ENCODE results near the gene EVL. TPM values are rescaled to one million over a fixed set of nuclear protein-coding genes. Genes with fewer than 3 reads are reported as not detected.
"Not testable (repeated sequence)": the region's sequence is repeated elsewhere in the genome, so short reads cannot be mapped to it uniquely, and the experiment has no call there.

EVL gene
- total RNA-seq, 1 donor from 2014 or later: 69.2 TPM

- H3K4me3 ChIP-seq (ENCODE audit: low read depth, low read length): no peak overlapping the region
- TF ChIP-seq CTCF (conservative IDR thresholded peaks at IDR 0.05; ENCODE audit: low read depth, low read length): peak; percentile 41
- no peak for DNase-seq (ENCODE audit: low read depth)
Measured at GRCh38 chr14:100056964-100057795, 8.0 kb upstream of the EVL start.

GRCh38 chr14:100058777-100059437 is 6.3 kb upstream of the EVL start:
- no peak overlapping the region for H3K4me3 ChIP-seq (ENCODE audit: low read depth, low read length)
- TF ChIP-seq CTCF (conservative IDR thresholded peaks at IDR 0.05; ENCODE audit: low read depth, low read length): no peak
- DNase-seq (ENCODE audit: low read depth): no peak

GRCh38 chr14:100059438-100059781 is 5.8 kb upstream of the EVL start:
- H3K4me3 ChIP-seq (ENCODE audit: low read depth, low read length): no peak overlapping the region
- TF ChIP-seq CTCF (conservative IDR thresholded peaks at IDR 0.05; ENCODE audit: low read depth, low read length): no peak
- DNase-seq (ENCODE audit: low read depth): no peak

- no peak overlapping the region for H3K4me3 ChIP-seq (ENCODE audit: low read depth, low read length)
- DNase-seq (ENCODE audit: low read depth): no peak
- no peak for TF ChIP-seq CTCF (conservative IDR thresholded peaks at IDR 0.05; ENCODE audit: low read depth, low read length)
Measured at GRCh38 chr14:100060760-100061159, 4.5 kb upstream of the EVL start.

- TF ChIP-seq CTCF (conservative IDR thresholded peaks at IDR 0.05; ENCODE audit: low read depth, low read length): no peak
- no peak overlapping the region for H3K4me3 ChIP-seq (ENCODE audit: low read depth, low read length)
- DNase-seq (ENCODE audit: low read depth): no peak
Measured at GRCh38 chr14:100062590-100062989, 2.6 kb upstream of the EVL start.

GRCh38 chr14:100063314-100063941 is 1.8 kb upstream of the EVL start:
- no peak overlapping the region for H3K4me3 ChIP-seq (ENCODE audit: low read depth, low read length)
- no peak for TF ChIP-seq CTCF (conservative IDR thresholded peaks at IDR 0.05; ENCODE audit: low read depth, low read length)
- DNase-seq (ENCODE audit: low read depth): no peak

- H3K4me3 ChIP-seq (ENCODE audit: low read depth, low read length): not testable (repeated sequence)
Measured at GRCh38 chr14:100064335-100065092, 708 bp upstream of the EVL start.

More at GRCh38 chr14:100064335-100065092, 708 bp upstream of the EVL start:
- DNase-seq (ENCODE audit: low read depth): not testable (repeated sequence)
